ENCODE data around the gene CNNM2.
"Not testable (repeated sequence)": the region's sequence is repeated elsewhere in the genome, so short reads cannot be mapped to it uniquely, and the experiment has no call there.

The CNNM2 gene

GRCh38 chr10:102967123-102967522 is 49.0 kb downstream of the CNNM2 start:
- no peak for DNase-seq (ENCODE audit: low read depth, low spot score)

DNA sequence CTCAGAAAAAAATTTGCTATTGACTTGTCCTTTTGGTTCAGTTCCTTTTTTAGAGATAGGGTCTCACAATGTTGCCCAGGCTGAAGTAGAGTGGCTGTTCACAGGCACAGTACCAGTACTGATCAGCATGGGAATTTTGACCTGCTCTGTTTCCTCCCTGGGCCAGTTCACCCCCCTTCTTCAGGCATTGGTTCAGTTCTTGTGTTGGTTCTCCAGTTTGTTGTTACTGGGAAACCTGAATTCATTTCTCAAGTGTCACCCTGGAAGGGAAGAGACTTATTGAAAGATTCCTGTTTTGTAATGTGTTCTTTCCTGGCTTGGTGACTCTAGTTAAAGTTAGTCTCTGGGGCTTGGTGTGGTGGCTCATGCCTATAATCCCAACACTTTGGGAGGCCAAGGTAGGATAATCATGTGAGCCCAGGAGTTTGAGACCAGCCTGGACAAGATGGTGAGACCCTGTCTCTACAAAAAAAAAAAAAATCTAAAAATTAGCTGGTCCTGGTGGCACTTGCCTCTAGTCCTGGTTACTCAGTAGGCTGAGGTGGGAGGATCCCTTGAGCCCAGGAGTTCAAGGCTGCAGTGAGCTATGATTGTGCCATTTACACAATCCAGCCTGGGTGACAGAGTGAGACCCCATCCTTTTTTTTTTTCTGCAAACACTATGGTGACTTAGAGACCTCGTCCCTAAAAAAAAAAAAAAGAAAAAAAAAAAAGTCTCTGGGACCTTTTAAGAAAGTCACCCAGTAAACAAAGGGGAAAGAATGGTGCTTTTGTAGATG is 52.7 kb downstream of the CNNM2 start:
- no peak for DNase-seq (ENCODE audit: low read depth, low spot score)

DNA sequence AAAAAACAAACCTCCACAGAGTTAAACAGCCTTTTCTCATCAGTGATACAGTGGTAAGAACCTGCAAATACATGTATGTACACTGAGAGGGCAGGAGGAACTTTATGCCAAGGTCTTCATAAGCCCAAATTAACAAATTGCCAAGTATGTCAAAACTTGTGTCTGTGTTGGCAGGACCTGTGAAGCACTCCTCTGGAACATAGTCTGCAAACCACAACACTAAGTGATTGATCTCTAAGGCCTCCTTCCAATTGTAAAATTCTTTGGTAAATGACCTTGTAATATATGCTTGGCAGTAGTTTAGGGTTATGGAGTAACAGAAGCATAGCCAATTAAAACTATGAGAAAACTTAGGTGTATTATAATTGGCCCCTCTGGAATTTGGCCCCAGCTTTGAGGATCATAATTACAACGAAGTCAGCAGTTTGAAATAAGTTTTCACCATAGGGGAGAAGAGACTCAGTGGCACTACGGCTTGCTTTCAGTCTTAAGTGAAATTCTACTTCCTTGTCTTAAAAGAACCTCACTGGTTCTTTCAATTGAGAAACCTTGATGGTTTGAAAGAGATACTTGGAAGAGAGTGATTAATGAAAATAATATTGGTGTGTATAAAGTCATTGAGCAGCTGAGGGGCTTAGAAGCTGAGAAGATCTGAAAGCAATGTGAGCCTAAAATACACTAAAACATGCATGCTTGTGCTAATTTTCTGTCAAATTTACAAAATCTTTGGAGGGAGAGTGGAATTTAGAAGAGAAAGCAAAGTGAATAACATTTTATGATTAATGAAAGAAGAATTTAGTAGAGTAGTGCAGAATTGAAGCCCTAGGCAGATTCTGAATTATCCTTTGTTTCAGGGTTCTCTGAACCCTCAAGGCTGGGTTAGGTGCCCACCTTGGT is 57.6 kb downstream of the CNNM2 start:
- DNase-seq (ENCODE audit: low read depth, low spot score) = no peak

- not testable (repeated sequence) for DNase-seq (ENCODE audit: low read depth, low spot score)
Measured at GRCh38 chr10:102976380-102976726, 58.3 kb downstream of the CNNM2 start.

DNA sequence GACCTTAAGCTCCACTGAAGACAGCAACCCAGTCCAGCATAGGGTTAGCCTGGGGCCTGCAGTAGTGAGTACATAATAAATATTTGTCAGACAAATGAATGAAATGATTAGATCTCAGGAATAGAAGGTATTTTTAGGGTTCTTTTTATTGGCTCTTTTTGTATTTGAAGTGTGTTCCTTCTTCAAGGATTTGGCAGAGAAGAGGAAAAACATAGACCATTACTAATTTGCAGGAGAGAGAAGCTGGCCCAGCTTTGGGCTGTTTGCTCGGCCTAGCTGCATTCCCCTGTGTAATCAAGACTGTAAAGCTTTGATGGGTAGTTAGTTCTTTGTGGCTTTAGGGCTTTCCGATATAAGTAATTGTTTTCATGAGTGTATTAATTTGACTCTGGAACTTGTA is 64.2 kb downstream of the CNNM2 start:
- no peak for DNase-seq (ENCODE audit: low read depth, low spot score)

- DNase-seq (ENCODE audit: low read depth, low spot score) = no peak
Measured at GRCh38 chr10:102984086-102984485, 66.0 kb downstream of the CNNM2 start.

DNA sequence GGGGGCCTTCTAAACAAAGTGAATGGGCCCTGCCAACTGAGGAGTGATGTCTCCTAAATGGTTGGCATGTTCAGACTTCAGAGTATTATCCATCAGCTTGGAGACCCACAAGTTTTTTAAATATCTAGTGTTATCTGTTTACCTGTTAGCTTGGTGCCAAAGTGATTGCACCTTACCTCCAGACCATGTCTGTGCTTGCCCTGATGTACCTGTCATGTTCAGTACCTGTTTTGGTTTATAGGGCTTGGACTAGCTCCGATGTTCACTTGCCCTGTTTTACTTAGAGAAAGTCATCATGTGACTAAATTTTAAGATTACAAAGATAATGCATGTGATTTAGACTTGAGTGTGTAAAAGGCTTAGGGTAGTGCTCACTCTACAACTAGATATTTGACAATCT is 67.7 kb downstream of the CNNM2 start:
- DNase-seq (ENCODE audit: low read depth, low spot score) = no peak

DNA sequence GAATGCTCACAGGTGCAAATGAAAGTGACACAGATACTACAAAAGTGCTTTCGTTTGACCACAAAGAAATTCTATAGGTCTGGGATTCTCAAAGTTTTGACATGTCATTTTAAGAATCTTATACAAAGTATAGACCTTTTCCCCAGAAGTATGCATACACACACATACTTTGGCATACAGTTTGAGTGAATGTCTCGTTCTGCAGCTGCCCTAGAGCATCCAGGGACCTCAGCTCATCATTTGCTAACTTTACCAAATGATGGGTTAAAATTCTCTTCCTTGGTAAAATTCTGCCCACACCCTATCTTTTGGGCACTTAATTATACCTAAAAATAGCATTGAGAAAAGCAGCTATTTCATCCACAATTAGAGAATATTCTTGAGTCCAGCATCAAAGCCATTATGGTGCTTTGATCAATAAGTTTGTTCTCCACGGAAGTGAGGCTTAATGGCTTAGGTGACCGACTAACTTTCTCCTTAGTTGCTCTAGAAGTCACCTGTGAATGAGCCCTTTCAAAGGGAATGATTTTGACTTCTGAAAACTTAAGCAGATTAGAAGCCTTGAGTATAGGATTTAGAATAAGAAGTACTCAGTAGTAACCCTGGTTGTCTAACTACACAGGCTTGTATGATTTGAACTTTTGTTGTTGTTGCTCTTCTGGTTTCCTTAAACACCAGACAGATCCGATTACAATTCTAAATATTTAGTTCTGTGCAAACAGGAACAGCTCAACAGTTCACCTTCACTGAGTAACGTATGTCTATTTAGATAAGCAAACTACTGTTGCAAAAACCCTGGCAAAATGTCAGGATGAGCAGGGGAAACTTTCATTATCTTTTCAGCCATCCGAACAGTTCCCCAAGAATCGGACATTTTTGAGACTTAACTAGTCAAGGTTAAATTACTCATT is 70.6 kb downstream of the CNNM2 start:
- no peak for DNase-seq (ENCODE audit: low read depth, low spot score)

- DNase-seq (ENCODE audit: low read depth, low spot score) = no peak
Measured at GRCh38 chr10:102994531-102995295, 76.6 kb downstream of the CNNM2 start.

GRCh38 chr10:102996876-102997275 is 78.8 kb downstream of the CNNM2 start:
- DNase-seq (ENCODE audit: low read depth, low spot score) = no peak

DNA sequence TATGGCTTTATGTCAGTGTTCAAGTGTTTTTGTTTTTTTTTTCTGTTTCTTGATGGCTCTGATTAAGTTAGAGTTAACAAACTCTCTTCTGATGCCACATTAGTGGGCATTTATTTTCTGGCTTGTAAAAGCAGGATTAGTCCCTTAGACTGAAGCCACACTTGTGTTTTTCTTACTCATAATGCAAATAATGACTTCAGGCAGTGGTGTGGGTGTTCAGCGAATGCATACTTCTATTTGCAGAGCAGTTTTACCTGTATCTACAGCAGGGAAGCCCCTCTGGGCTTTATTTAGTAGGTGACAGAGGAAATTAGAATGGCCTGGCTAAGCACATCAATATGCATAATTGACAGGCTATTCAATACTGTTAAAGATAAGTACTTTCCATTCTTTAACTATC is 79.9 kb downstream of the CNNM2 start:
- no peak for DNase-seq (ENCODE audit: low read depth, low spot score)

DNA sequence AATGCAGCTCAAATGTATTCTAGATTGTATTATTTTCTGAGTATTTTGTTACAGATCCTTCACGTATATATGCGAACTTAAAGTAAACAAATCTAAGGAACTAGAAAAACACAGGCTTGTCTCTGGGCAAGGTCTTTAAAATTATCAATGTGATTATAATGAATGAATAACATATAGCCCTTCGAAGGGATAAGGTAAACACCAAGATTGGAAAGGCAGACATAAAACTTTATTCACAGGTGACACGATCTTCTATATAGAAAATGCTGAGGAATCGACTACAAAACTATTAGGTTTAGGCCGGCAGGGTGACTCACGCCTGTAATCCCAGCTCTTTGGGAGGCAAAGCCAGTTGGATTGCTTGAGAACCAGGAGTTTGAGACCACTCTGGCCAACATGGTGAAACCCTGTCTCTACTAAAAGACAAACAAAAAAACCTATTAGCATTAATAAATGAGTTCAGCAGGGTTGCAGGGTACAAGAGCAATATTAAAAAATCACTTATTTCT is 80.4 kb downstream of the CNNM2 start:
- no peak for DNase-seq (ENCODE audit: low read depth, low spot score)

GRCh38 chr10:103000050-103000449 is 82.0 kb downstream of the CNNM2 start:
- DNase-seq (ENCODE audit: low read depth, low spot score) = not testable (repeated sequence)

DNA sequence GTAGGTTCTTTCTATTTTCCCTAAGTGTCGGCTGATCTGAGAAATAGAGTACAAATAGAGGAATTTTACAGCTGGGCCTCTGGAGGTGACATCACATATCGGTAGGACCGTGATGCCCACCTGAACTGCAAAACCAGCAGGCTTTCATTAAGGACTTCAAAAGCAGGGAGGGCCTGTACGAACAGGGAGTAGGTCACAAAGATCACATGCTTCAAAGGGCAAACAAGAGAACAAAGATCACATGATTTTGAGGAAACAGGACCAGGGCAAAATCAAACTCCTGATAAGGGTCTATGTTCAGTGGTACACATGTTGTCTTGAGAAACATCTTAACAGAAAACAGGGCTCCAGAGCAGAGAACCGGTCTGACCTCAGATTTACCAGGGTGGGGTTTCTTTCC is 88.9 kb downstream of the CNNM2 start:
- no peak for DNase-seq (ENCODE audit: low read depth, low spot score)

- no peak for DNase-seq (ENCODE audit: low read depth, low spot score)
Measured at GRCh38 chr10:103013416-103013815, 95.3 kb downstream of the CNNM2 start.

- no peak for DNase-seq (ENCODE audit: low read depth, low spot score)
Measured at GRCh38 chr10:103019425-103019824, 101.3 kb downstream of the CNNM2 start.

- no peak for DNase-seq (ENCODE audit: low read depth, low spot score)
Measured at GRCh38 chr10:103021150-103021899, 103.2 kb downstream of the CNNM2 start.

DNA sequence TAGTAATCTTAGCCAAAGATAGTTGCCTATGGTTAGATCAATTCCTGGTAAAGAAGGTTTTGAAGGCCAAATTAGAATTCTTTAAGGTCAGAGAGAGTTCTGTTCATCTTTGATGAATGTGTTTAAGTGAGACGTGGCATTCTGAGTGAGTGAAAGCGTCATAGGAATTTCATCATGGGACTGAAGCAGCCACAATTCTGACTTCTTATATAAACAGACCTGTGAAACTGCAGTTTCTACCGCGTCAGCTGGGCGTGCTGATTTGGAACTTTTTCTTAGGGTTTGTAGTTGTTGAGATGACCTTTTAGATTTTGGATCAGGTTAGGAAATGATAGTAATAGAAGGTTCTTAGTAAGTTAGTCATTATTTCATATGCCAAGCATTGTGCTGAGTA is 103.8 kb downstream of the CNNM2 start:
- no peak for DNase-seq (ENCODE audit: low read depth, low spot score)

GRCh38 chr10:103025696-103026095 is 107.6 kb downstream of the CNNM2 start:
- no peak for DNase-seq (ENCODE audit: low read depth, low spot score)

- DNase-seq (ENCODE audit: low read depth, low spot score) = no peak
Measured at GRCh38 chr10:103038570-103038969, 120.5 kb downstream of the CNNM2 start.

All from activated CD4-positive, CD25-positive, alpha-beta regulatory T cell treated with anti-CD3 and anti-CD28 coated beads, Interleukin-2, amount 50 U/mL, for 16 hours (primary cell).